ENCODE measurements around the gene KRTCAP2. TPM values are rescaled to one million over a fixed set of nuclear protein-coding genes. Genes with fewer than 3 reads are reported as not detected.

KRTCAP2 gene
- total RNA-seq, 4 donors from 2014 or later, result 76.0 to 146 (median 108) TPM

DNA sequence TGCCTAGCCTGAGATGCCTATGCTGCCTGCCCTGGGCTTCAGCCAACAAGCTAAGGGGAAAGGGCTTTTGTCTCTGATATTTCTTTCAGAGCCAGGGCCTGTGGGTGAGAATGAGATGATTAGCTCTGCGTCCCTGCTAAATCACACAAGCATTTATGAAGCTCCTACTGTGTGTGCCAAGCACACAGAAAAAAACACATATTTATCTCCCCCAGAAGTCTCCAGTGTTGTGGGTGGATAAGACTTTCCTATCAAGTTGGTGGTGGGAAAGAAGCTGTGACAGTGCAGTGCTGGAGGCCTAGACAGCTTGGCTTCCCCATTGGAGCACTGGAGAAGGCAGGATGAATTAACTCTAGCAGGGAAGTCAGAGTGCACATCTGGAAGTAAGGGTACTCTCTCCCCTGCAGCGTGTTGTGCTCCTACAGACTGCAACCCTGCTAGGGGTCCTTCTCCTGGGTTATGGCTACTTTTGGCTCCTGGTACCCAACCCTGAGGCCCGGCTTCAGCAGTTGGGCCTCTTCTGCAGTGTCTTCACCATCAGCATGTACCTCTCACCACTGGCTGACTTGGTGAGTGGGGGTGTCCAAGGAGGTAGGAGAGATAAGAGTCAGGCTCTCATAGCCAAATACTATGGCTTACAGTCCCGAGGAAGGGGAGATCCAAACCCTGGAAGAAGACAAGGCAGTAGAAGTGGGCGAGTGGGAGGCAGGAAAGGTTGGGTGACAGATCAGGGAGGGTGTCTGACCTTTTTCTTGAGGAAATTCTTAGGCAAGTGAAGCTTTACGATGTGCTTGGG is 35.8 kb downstream of the KRTCAP2 start:
- TF ChIP-seq POLR2AphosphoS5 (IDR thresholded peaks at IDR 0.05), result no peak
- no peak for TF ChIP-seq EP300 (IDR thresholded peaks at IDR 0.05)
- Histone ChIP-seq H3K27me3 (no peaks in the 10 kb centered on the region), H3K27ac (replicated peaks in 1 of 4) (peak overlapping the region; percentile 93 to 99 (median 96)), H3K4me3 (peak overlapping the region in 2 of 4 donors; percentile 72 to 81), H3K9me3 (no peaks in the 10 kb centered on the region), H3K4me1 (peaks cover 55 to 72% (median 68%) of the 10 kb centered on the region in 4 donors), H3K36me3 (peaks cover 16 to 37% (median 32%) of the 10 kb centered on the region in 4 donors)
- intact Hi-C loops (cut with DNase I), result no loop called here
- WGBS, result 91% methylated on average over 6 of the region's 6 CpGs
- DNase-seq (ENCODE audit: extremely low spot score), result no peak

DNA sequence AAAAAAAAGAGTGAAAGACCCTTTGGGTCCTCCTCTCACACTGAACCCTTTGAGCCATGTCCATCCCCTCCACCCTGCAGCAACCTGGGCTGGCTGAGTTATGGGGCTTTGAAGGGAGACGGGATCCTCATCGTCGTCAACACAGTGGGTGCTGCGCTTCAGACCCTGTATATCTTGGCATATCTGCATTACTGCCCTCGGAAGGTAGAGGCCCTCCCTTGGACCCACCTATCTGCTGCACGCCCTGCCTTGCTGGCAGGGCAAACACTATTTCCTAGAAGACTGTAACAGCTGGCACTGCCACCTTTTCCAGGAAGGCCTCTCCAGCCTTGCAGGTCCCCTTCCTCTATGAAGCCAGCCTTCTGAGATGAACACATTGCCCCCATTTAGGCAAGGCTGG is 36.4 kb downstream of the KRTCAP2 start:
- 40% methylated on average over 6 of the region's 6 CpGs for WGBS
- peak overlapping the region; percentile 93 to 99 (median 96) for H3K27ac ChIP-seq (replicated peaks in 1 of 4)
- H3K9me3 ChIP-seq, result no peaks in the 10 kb centered on the region
- no peak for TF ChIP-seq POLR2A (IDR thresholded peaks at IDR 0.05; ENCODE audit: low read depth)
- TF ChIP-seq EP300 (IDR thresholded peaks at IDR 0.05), result no peak
- TF ChIP-seq CTCF (IDR thresholded peaks at IDR 0.05), result no peak
- TF ChIP-seq POLR2AphosphoS5 (IDR thresholded peaks at IDR 0.05), result no peak
- peak overlapping the region; percentile 72 to 81 (median 76) for H3K4me3 ChIP-seq
- H3K36me3 ChIP-seq, result peaks cover 16 to 43% (median 38%) of the 10 kb centered on the region in 4 donors
- peaks cover 61 to 78% (median 73%) of the 10 kb centered on the region in 4 donors for H3K4me1 ChIP-seq
- intact Hi-C loops (cut with DNase I), result no loop called here
- H3K27me3 ChIP-seq, result no peaks in the 10 kb centered on the region
- no peak for DNase-seq (ENCODE audit: extremely low spot score)

- peak; percentile 99 for DNase-seq (ENCODE audit: extremely low spot score)
- H3K4me1 ChIP-seq, result peaks cover 71 to 89% (median 83%) of the 10 kb centered on the region in 4 donors
- TF ChIP-seq EP300 (IDR thresholded peaks at IDR 0.05) (no peak), POLR2A (IDR thresholded peaks at IDR 0.05; ENCODE audit: low read depth) (peak; percentile 84), POLR2AphosphoS5 (IDR thresholded peaks at IDR 0.05) (peak; percentile 90 to 97), CTCF (IDR thresholded peaks at IDR 0.05) (peak; percentile 24 to 72 (median 46))
- peaks cover 16 to 52% (median 46%) of the 10 kb centered on the region in 4 donors for H3K36me3 ChIP-seq
- WGBS, result under 1% methylated on average over 28 of the region's 52 CpGs
- peak within 1 kb of the TSS; percentile 93 to 99 (median 96) for H3K27ac ChIP-seq (replicated peaks in 1 of 4)
- no peaks in the 10 kb centered on the region for H3K9me3 ChIP-seq
- H3K4me3 ChIP-seq, result peak within 1 kb of the TSS; percentile 72 to 81 (median 76)
- no peaks in the 10 kb centered on the region for H3K27me3 ChIP-seq
- intact Hi-C loops (cut with DNase I), result no loop called here
These were observed 37.6 kb downstream of the KRTCAP2 start, which contains the start of gene SLC50A1 for GRCh38 chr1:155135415-155136028. Gene SLC50A1, plus strand, starts transcription at chr1:155135852. Its CDS starts 60 bp downstream, at chr1:155135912.

GRCh38 chr1:155134880-155135414 is 38.2 kb downstream of the KRTCAP2 start:
- peak; percentile 96 for DNase-seq (ENCODE audit: extremely low spot score)
- no peaks in the 10 kb centered on the region for H3K9me3 ChIP-seq
- no peak for TF ChIP-seq POLR2A (IDR thresholded peaks at IDR 0.05; ENCODE audit: low read depth)
- no peak for TF ChIP-seq CTCF (IDR thresholded peaks at IDR 0.05)
- peak; percentile 63 for TF ChIP-seq EP300 (IDR thresholded peaks at IDR 0.05)
- peak in 1 of 2 donors; percentile 83 for TF ChIP-seq POLR2AphosphoS5 (IDR thresholded peaks at IDR 0.05)
- no peaks in the 10 kb centered on the region for H3K27me3 ChIP-seq
- H3K4me3 ChIP-seq, result peak overlapping the region; percentile 72 to 81 (median 76)
- peaks cover 75 to 92% (median 87%) of the 10 kb centered on the region in 4 donors for H3K4me1 ChIP-seq
- WGBS, result 3% methylated on average over 18 of the region's 18 CpGs
- intact Hi-C loops (cut with DNase I), result no loop called here
- H3K36me3 ChIP-seq, result peaks cover 16 to 52% (median 46%) of the 10 kb centered on the region in 4 donors
- H3K27ac ChIP-seq (replicated peaks in 1 of 4), result peak overlapping the region; percentile 93 to 99 (median 96)
